ENCODE measurements around the gene ZDHHC5.
"Not testable (repeated sequence)": the region's sequence is repeated elsewhere in the genome, so short reads cannot be mapped to it uniquely, and the experiment has no call there.

The ZDHHC5 gene

DNA sequence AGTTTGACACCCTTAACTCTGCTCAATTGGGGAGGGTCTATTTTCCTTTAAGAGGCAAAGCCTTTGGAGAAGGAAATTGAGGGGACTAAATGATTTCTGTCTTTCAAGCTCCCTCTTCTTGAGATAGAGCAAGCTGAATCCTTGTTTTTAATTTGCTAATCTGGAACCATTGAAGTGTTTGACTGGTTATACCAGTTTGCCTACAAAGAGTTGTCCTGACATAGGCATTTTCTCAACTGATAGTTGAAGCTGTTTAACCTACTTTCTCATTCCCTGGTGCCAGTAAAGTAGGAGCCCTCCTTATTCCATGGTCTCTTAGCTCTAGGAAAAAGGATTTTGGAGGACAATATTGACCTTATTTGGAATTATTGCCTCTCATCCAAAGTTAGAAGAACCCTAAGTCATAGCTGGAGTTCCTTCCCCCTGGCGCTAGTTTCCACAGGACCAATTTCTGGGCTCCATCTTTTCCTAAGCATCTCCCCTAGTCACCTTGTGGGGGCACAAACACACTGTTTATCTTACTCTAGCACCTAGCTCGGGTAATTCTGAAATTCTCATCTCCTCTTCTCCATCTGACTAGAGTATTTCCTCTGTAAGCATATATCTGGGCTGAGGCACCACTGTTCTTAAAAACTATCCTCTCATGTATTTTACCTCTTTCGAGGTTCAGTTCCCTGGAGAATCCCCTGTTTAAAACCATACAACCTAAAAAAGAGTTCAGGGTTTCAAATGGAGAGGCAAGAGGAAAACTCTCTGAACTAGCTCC lies 7.4 kb downstream of the ZDHHC5 start:
- DNase-seq = no peak

DNA sequence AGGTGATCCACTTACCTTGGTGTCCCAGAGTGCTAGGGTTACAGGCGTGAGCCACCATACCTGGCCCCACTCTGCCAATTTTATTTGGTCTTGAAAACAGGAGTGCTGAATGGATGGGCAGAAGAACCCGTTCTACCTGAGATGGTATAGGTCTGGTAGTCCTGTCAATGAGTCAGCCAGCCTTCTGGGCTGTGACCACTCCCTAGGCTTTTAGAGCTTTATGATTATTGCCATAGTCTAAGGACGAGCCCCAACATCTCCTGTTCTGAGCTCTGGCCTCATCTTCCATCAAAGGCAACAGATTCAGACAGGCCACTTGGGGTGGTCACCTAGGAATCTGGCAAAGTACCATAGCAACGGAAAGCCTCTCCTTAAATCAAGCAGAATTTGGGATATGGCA lies 11.5 kb downstream of the ZDHHC5 start:
- no peak for DNase-seq

DNA sequence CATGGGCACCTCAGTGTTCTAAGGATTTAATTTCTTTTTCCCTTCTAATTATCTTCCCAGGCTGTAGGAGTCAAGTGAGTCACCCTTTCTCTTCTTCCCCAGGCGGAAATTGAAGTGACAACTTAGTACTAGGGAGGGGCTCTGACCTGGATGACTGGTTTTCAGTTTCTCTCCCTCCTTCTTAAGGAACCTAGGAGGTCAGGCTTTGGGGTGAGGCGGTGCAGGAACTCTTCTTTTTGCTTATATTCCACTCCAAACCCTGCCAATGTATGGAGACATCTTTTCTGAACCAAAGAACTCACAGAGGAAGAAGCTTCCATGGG lies 12.6 kb downstream of the ZDHHC5 start:
- no peak for DNase-seq

DNA sequence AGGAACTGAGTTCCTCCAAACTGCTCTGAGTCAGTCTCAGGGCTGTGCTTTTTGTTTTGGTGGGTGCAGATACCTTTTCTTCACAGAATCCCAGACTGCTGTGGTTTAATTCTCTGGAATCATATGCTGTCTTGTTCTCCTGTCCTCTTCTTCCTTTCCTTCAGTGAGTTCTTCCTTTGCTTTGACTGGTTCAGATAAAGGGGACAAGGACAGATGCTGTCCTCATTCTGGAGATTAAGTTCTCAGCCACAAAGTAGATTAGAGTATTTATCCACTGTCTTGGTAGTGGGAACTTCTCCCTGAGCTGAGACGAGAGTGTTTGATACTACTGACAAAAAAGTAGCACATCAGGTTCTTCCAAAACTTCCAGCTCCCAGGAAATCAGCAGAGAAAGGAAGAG lies 13.3 kb downstream of the ZDHHC5 start:
- no peak for DNase-seq

DNA sequence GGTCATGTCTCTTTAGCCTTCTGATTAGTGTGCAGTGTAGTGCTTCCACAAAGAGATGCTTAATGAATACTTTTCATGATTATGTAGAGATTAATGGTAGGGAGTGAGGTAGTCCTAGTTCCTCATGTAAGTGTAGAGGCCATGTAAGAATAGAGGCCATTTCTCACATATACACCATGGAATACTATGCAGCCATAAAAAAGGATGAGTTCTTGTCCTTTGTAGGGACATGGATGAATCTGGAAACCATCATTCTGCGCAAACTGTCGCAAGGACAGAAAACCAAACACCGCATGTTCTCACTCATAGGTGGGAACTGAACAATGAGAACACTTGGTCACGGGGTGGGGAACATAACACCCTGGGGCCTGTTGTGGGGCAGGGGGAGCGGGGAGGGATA lies 22.6 kb downstream of the ZDHHC5 start:
- not testable (repeated sequence) for DNase-seq

DNA sequence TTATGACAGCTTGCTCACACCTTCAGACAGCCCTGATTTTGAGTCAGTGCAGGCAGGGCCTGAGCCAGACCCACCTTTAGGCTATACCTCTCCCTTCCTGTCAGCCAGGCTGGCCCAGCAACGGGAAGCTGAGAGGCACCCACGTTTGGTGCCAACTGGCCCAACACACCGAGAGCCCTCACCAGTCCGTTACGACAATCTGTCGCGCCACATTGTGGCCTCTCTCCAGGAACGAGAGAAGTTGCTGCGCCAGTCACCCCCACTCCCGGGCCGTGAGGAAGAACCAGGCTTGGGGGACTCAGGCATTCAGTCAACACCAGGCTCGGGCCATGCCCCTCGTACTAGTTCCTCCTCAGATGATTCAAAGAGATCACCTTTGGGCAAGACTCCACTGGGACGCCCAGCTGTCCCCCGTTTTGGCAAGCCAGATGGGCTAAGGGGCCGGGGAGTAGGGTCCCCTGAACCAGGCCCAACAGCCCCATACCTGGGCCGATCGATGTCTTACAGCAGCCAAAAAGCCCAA lies 31.0 kb downstream of the ZDHHC5 start:
- DNase-seq = no peak

DNA sequence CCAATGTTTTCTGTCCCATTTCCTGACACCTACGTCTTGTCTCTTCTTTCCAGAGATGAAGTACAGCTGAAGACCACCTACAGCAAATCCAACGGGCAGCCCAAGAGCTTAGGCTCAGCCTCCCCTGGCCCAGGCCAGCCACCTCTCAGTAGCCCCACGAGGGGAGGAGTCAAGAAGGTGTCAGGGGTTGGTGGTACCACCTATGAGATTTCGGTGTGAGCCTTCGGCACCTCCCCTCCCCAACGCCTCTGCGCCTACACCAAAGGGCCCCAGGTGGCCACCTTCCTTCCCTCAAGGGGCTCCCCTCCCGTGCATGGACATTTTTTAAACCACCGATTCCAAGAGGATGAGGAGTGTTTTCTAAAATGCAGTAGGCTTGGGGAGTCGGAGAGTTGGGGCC lies 31.9 kb downstream of the ZDHHC5 start:
- no peak for DNase-seq

DNA sequence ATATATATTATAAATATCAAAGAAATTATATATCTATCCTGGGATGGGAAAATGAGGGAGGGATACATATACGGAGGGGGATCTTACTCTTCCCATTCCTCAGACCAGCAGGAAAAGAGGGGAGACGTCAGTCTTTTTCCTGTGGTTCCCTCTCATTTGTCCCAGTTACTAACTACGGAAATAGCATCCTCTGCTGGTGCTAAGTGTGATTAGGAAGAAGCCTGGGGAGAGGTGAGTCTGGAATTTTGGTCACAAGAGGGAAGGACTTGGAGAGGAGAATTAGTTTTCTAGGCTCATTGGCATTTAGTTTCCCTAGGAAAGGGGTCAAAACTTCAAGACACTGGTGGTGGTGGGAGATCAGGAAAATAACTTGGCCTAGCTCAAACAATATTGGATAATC lies 32.5 kb downstream of the ZDHHC5 start:
- no peak for DNase-seq

DNA sequence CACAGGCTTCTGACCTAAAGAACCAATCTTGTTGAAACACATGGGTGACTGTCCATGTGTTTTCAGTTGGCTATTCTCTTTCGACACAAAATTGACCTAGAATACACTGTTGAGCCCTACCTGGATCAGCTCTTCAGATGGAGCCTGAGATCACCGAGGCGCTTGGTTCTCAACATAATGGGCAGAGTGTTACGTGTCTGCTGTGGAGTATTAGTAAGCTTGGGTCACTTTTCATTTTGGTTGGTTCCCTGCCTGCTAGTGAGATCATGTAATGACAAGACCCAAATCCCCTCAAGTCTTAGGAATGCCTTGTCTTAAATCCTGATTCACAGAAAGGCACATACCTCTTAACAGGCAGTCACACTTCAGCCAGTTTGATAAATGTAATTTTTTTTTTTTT lies 35.4 kb downstream of the ZDHHC5 start:
- DNase-seq = no peak

DNA sequence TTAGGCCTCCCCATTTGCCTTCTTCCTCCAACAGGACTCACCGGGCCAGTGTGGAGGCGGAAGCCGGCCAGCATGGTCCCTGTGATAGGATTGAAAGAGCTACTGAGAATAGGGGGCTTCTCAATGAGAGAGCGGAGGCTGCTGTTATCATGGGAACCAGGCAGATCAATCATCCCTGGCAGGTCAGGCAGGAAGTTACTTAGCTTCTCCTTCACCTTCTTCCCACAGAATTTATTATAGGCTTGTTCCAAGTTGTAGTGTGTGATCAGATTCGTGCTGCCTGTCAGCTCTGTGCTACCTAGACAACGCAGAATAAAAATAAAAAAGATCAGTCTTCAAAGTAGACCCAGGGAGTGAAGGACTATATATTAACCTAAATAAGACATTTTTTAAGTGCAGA lies 37.0 kb downstream of the ZDHHC5 start:
- DNase-seq = no peak

DNA sequence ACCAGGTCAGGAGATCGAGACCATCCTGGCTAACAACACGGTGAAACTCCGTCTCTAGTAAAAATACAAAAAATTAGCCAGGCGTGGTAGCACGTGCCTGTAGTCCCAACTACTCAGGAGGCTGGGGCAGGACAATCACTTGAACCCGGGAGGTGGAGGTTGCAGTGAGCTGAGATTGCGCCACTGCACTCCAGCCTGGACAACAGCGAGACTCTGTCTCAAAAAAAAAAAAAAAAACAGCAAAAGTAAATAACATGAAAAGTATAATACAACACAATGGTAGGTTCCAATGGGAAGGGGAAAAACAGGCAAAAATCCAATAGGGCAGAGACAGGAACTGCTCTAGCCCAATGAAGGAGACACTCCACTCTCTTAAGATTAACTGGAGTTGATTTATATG lies 37.5 kb downstream of the ZDHHC5 start:
- DNase-seq = not testable (repeated sequence)

DNA sequence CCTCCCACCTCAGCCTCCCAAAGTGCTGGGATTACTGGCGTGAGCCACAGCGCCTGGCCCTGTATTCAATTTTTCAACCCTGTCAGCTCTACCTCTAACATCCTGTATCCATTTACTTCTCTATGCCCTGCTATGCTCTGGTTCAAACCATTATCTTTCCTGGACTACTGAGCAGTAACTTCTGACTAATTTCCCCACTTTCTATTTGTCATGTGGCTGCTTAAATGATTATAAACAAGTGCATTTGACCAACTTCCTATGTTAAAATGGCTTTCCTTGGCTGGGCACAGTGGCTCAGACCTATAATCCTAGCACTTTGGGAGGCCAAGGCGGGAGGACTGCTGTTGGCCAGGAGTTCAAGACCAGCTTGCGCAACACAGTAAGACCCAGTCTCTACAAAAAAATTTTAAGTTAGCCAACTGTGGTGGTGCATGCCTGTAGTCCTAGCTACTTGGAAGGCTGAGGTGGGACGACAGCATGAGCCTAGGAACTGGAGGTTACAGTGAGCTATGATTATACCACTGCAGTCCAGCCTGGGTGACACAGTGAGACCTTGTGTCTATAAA lies 42.0 kb downstream of the ZDHHC5 start:
- DNase-seq = no peak

DNA sequence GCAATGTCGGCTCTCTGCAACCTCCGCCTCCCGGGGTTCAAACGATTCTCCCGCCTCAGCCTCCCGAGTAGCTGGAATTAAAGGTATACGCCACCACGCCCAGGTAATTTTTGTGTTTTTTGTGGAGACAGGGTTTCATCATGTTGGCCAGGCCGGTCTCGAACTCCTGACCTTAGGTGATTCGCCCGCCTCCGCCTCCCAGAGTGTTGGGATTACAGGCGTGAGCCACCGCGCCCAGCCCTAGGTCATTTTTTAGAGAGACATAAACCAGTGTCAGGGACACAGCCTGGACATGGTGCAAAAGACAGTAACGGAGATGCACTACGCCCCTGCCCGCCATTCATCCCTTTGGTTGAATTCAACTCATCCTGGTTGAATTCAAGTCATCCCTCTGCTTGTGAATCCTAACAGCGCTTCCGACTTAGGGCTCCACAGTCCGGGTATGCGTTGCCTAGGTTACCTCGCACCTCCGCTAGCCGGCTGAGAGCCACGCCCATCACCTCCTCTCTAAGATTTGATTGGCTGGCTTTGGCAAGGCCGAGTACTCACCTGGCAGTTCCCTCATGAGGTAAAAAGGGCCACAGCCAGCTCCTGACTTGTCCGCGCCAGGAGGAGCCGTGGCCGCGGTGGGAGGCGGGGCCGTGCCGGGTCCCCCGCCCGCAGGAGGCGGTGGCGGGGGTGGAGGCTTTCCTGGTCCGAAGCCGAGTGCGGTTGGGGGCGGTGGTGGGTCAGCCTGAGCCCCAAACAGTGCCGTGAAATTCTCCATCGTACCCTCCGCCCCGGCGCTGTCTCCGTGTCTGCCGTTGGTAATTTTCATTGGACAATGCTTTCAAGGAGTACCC lies 43.7 kb downstream of the ZDHHC5 start, which contains the start of gene MED19:
Gene MED19 (minus strand): TSS at position 802 of the 842 bp plus-strand sequence. CDS start 36 bp downstream, at position 766.
- peak; percentile 94 to 96 for DNase-seq

DNA sequence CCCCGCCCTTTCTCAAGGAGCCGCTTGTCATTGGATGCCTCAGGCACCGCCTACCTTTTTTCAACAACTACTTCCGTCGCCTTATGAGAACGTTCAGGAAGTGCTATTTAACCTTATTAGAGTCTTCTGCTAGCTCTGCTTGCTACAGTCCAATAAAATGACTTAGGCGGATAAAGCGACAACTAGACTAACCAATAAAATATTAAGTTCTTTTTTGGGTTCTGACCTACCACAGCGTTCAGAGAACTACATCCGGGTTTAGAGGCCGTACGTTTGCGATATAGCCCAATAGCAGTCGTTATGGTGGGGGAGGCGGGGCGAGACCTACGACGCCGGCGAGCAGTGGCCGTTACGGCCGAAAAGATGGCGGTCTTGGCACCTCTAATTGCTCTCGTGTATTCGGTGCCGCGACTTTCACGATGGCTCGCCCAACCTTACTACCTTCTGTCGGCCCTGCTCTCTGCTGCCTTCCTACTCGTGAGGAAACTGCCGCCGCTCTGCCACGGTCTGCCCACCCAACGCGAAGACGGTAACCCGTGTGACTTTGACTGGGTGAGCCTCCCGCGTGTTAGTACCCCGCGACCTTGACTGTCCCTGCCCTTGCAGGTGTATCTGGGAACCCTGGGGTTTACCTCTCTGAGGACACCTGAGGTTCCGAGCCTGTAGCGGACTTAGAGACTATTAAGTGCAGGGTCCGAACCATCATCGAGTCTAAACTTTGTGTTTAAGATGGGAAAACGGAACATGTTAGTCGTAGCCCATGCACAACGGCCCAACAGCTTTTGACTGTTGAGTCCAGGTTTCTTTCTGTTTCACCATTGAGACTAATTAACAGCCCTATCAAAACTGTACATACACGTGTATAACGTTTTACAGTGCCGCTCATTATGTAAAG lies 44.6 kb downstream of the ZDHHC5 start, which contains the start of gene TMX2:
Gene TMX2 (plus strand): TSS at position 338 of the 895 bp plus-strand sequence. CDS start 26 bp downstream, at position 364.
- DNase-seq = peak; percentile 100

DNA sequence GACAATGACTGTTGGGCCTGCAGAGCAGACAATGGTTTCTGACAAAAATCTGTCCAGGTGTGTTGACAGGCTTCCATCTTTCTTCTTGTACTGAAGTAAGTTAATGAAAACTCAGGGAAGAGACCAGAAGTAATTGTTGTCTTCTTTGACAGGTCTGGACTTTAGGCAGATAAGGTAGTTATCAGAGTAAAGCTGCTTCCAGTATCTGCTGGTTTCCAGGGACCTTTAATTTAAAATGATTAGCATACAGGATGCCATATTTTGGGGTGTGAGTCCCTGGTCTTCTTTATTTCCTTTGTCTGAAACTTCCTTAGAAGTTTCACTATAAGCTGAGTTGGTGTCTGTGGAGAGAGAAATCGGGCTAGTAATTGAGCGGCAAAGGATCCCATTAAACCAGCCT lies 45.9 kb downstream of the ZDHHC5 start:
- DNase-seq = no peak

DNA sequence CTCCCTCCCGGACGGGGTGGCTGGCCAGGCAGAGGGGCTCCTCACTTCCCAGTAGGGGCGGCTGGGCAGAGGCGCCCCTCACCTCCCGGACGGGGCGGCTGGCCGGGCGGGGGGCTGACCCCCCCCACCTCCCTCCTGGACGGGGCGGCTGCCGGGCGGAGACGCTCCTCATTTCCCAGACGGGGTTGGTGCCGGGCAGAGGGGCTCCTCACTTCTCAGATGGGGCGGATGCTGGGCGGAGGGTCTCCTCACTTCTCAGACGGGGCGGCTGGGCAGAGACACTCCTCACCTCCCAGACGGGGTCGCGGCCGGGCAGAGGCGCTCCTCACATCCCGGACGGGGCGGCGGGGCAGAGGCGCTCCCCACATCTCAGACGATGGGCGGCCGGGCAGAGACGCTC lies 48.8 kb downstream of the ZDHHC5 start:
- DNase-seq = not testable (repeated sequence)

DNA sequence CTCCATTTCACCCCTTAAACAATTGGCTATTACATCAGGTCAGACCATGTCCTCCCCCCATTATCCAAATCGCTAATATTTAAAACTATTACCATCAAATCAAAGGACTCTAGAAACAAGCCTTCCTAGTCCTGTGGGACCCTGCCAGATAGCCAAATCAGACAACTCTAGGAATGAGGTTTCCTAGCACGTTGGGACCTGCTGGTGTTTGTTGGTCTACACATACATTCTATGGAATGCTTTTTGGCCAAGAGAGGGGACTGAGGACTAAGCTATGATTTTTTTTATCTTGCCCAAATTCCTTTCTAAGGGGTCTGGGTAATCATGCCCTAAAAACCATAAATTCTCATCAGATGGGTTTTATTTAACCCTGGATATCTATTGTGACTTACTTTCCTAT lies 59.3 kb downstream of the ZDHHC5 start:
- DNase-seq = no peak

DNA sequence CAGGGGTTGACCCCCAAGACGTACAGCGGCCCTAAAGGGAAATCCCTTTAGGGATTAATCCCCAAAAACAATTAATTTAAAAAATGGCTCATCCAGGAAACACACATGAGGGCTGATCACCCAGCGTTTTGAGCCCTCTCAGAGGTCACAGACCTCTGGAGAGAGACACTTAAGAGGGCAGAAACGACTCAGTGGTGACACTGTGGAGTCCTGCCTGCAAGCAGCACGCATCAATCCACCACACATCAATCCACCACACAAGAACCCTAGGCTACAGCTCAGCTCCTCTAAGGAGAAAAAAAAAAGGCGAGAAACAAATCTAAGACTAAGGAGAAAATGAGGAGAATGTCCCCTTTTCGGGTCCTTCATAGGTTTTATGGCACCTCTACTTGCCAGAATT lies 60.9 kb downstream of the ZDHHC5 start:
- no peak for DNase-seq

DNA sequence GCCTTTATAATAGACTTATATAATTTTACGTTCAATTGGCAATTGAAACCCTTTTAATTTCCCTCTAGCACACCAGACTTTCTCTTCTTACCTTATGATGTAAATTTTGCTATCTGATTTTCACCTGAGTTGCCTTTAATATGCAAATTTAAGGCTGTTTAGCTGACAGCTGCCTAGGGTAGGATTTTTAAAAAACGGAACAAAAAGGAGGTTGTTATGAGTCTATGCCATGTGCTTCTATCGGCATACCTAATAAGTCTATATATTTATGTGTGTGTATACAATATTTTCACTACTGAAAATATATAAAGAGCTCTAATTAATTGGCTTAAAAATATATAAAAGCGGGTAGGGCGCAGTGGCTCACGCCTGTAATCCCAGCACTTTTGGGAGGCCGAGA lies 61.6 kb downstream of the ZDHHC5 start:
- DNase-seq = peak; percentile 51 to 73

DNA sequence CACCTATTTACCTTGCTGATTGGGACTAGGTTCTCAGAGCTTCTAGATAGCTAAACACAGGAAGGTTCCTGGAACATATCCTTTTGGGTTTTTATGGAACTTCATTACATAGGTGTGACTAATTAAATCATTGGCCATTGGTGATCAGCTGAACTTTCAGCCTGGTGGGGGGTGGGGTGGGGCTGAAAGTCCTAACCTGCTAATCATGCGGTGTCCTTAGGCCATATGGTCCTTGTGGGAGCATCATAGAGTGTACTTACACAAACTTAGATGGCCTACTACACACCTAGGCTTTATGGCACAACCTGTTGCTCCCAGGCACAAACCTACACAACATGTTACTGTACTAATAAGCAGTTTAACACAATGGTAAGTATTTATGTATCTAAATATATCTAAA lies 64.7 kb downstream of the ZDHHC5 start:
- no peak for DNase-seq

DNA sequence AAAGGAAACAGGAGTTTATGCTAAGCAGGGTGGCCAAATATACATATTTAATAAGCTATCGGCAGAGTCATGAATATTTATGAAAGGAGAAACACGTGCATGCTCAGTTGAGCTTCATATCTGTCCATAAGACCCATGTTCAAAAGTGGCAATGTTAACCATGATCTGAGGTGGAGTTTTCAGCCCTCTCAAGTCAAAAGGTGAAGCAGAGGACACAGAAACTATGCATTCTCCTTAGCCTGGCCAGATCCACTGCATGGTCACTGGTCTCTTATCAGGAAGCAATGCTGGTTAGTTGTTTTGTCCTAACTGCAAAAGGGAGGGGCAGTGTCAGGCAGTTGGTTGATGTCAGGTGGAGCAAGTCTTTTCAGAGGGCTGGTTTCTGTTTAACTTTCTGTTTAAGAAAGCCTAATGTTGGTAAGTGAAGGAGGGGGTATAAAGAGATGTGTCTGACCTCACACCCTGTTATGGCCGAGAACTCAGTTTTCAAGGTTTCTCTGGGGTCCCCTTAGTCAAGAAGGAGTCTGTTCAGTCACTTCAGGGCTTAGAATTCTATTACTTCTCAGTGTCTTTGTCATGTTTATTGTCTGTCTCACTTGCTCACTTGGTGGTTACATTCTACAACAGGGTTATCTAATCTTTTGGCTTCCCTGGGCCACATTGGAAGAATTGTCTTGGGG lies 67.8 kb downstream of the ZDHHC5 start:
- DNase-seq = peak; percentile 19 to 45

Measured in NCI-H526 (cell line).